ENCODE data around the gene ST7. TPM values are rescaled to one million over a fixed set of nuclear protein-coding genes. Genes with fewer than 3 reads are reported as not detected.

Gene ST7
- total RNA-seq, 2 experiments from 2014 or later: 9.6 to 10.7 TPM

DNA sequence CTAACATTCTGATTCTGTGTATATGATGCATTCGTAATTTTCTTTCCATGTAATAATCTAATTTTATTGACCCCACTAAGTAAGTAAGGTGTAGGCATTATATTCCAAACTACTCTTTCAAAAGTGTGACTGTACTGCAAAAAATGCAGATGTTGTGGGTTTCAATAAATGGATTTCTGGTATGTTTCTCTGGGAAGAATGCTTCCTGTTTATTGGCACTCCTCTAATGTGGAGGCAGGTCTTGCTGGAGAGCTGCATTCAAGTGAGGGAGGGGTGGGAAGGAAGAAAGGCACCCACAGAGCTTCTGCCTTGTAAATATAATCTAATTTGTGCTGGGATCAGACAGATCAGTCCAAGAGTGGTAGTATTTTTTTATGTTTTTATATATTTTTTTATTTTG, 23.9 kb downstream of the ST7 start:
- POLR2A ChIA-PET: interaction anchor here (0.6 kb wide), 1 partner anchor 20 kb away, joined by 5 read pairs; no protein-coding TSS in a partner anchor
- Histone ChIP-seq H3K9me3 (ENCODE audit: low read length) (no peaks in the 10 kb centered on the region), H3K79me2 (ENCODE audit: insufficient read depth, low read depth, low read length) (no peaks in the 10 kb centered on the region), H3K27ac (ENCODE audit: low read depth, low read length, poor library complexity, severe bottlenecking) (no peak overlapping the region), H3K4me3 (ENCODE audit: low read depth, low read length, poor library complexity, severe bottlenecking) (no peak overlapping the region), H3K36me3 (ENCODE audit: insufficient read depth, low read length) (no peaks in the 10 kb centered on the region), H2AFZ (ENCODE audit: low read length) (no peak overlapping the region), H3K9me2 (ENCODE audit: insufficient read depth, low read length) (no peaks in the 10 kb centered on the region), H4K20me1 (ENCODE audit: insufficient read depth, low read length) (0 out of 2 replicates have a peak, but pooled peaks cover 5% of the 10 kb centered on the region), H3K4me1 (ENCODE audit: insufficient read depth, low read length, poor library complexity, severe bottlenecking) (no peaks in the 10 kb centered on the region), H3K4me2 (ENCODE audit: low read length) (no peak overlapping the region)
- TF ChIP-seq CTCF (conservative IDR thresholded peaks at IDR 0.05; ENCODE audit: low read length) (no peak), EZH2phosphoT487 (IDR thresholded peaks at IDR 0.05; ENCODE audit: borderline replicate concordance, low read depth, low read length) (no peak)
- no peak for DNase-seq (ENCODE audit: low spot score)
- CTCF ChIA-PET (ENCODE audit: unreplicated experiment): no interaction called here
- BruUV-seq (replicated peaks): no TSS peak
- intact Hi-C loops (cut with micrococcal nuclease; ENCODE audit: unreplicated experiment): no loop called here

GRCh38 chr7:116978006-116978405, 24.7 kb downstream of the ST7 start:
- CTCF ChIA-PET (ENCODE audit: unreplicated experiment): no interaction called here

DNA sequence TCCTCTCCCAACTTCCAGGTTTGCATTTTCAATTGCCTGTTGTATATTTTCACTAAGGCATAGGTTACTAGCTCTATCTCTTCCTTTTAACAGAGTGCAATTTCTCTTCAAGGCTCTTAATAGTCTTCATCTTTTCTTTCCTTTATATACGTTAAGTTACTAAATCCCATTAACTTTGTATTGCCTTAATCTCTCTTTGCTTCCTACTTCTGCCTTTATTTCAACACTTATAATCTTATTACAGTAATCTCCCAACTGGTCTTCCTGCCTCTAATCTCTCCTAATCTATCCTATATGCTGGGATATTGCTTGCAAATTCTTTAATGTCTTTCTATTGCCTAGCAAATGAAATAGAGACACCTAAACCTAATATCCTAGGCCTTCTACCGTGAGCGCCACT, 26.1 kb downstream of the ST7 start:
- H3K4me1 ChIP-seq (ENCODE audit: insufficient read depth, low read length, poor library complexity, severe bottlenecking): no peaks in the 10 kb centered on the region
- intact Hi-C loops (cut with micrococcal nuclease; ENCODE audit: unreplicated experiment): no loop called here
- no peak overlapping the region for H2AFZ ChIP-seq (ENCODE audit: low read length)
- POLR2A ChIA-PET: interaction anchor here (0.7 kb wide), 1 partner anchor 111 kb away, joined by 3 read pairs; no protein-coding TSS in a partner anchor
- DNase-seq (ENCODE audit: low spot score): no peak
- H4K20me1 ChIP-seq (ENCODE audit: insufficient read depth, low read length): peaks cover 5% of the 10 kb centered on the region; the same call in 1 of the 2 replicates
- no peak overlapping the region for H3K4me2 ChIP-seq (ENCODE audit: low read length)
- CTCF ChIA-PET (ENCODE audit: unreplicated experiment): no interaction called here
- H3K79me2 ChIP-seq (ENCODE audit: insufficient read depth, low read depth, low read length): no peaks in the 10 kb centered on the region
- no peak for TF ChIP-seq EZH2phosphoT487 (IDR thresholded peaks at IDR 0.05; ENCODE audit: borderline replicate concordance, low read depth, low read length)
- no peak for TF ChIP-seq CTCF (conservative IDR thresholded peaks at IDR 0.05; ENCODE audit: low read length)
- no TSS peak for BruUV-seq (replicated peaks)
- no peaks in the 10 kb centered on the region for H3K9me2 ChIP-seq (ENCODE audit: insufficient read depth, low read length)
- no peak overlapping the region for H3K4me3 ChIP-seq (ENCODE audit: low read depth, low read length, poor library complexity, severe bottlenecking)
- no peaks in the 10 kb centered on the region for H3K36me3 ChIP-seq (ENCODE audit: insufficient read depth, low read length)
- H3K27ac ChIP-seq (ENCODE audit: low read depth, low read length, poor library complexity, severe bottlenecking): no peak overlapping the region
- no peaks in the 10 kb centered on the region for H3K9me3 ChIP-seq (ENCODE audit: low read length)

More at GRCh38 chr7:116978006-116978405, 24.7 kb downstream of the ST7 start:
- Histone ChIP-seq H2AFZ (ENCODE audit: low read length) (no peak overlapping the region), H3K4me2 (ENCODE audit: low read length) (no peak overlapping the region), H3K36me3 (ENCODE audit: insufficient read depth, low read length) (no peaks in the 10 kb centered on the region), H4K20me1 (ENCODE audit: insufficient read depth, low read length) (0 out of 2 replicates have a peak, but pooled peaks cover 5% of the 10 kb centered on the region), H3K4me3 (ENCODE audit: low read depth, low read length, poor library complexity, severe bottlenecking) (no peak overlapping the region), H3K9me2 (ENCODE audit: insufficient read depth, low read length) (no peaks in the 10 kb centered on the region), H3K9me3 (ENCODE audit: low read length) (no peaks in the 10 kb centered on the region), H3K27ac (ENCODE audit: low read depth, low read length, poor library complexity, severe bottlenecking) (no peak overlapping the region), H3K79me2 (ENCODE audit: insufficient read depth, low read depth, low read length) (no peaks in the 10 kb centered on the region), H3K4me1 (ENCODE audit: insufficient read depth, low read length, poor library complexity, severe bottlenecking) (no peaks in the 10 kb centered on the region)
- no TSS peak for BruUV-seq (replicated peaks)
- intact Hi-C loops (cut with micrococcal nuclease; ENCODE audit: unreplicated experiment): no loop called here
- DNase-seq (ENCODE audit: low spot score): no peak
- POLR2A ChIA-PET: no interaction called here
- no peak for TF ChIP-seq EZH2phosphoT487 (IDR thresholded peaks at IDR 0.05; ENCODE audit: borderline replicate concordance, low read depth, low read length)

Data from OCI-LY7 (cell line).